ENCODE data around the gene UBALD1. TPM values are rescaled to one million over a fixed set of nuclear protein-coding genes. Genes with fewer than 3 reads are reported as not detected.
A peak's percentile ranks its signal among the peaks of the same experiment; 100 is the strongest.

Gene UBALD1
- total and polyA plus RNA-seq, 9 of the 15 experiments (the other 6 are each of a cell fraction or from before 2014, with no cell fraction given): 1.3 to 38.0 (median 6.2) TPM; not detected in 2

- H2AFZ ChIP-seq (ENCODE audit: low read depth, low read length): no peak overlapping the region
- TF ChIP-seq POLR2AphosphoS5 (IDR thresholded peaks at IDR 0.05; ENCODE audit: control insufficient read depth, insufficient read depth, low read depth, low read length) (peak; percentile 17), ETV6 (IDR thresholded peaks at IDR 0.05; ENCODE audit: borderline replicate concordance in 1 of 2, low read depth in 2 of 2, low read length in 1 of 2) (no peak), ETV6 (CRISPR knock-in tag; IDR thresholded peaks at IDR 0.05; ENCODE audit: borderline replicate concordance) (no peak), ZNF586 (CRISPR knock-in tag; conservative IDR thresholded peaks at IDR 0.05) (no peak), POLR2A (conservative IDR thresholded peaks at IDR 0.05) (peak; percentile 46; the same call in 1 of the 2 replicates), RBFOX2 (IDR thresholded peaks at IDR 0.05; ENCODE audit: low read depth, low read length) (peak; percentile 55), CC2D1A (IDR thresholded peaks at IDR 0.05) (no peak), POLR2G (IDR thresholded peaks at IDR 0.05; ENCODE audit: low read depth, low read length) (peak; percentile 56; the same call in 1 of the 2 replicates)
- no peak overlapping the region for H3K4me2 ChIP-seq (ENCODE audit: insufficient read depth, low read length)
- no peaks in the 10 kb centered on the region for H3K9me3 ChIP-seq (replicated peaks; ENCODE audit: control insufficient read depth, insufficient read depth, low read depth, low read length)
- peaks cover 12% of the 10 kb centered on the region for H3K9me1 ChIP-seq (ENCODE audit: control insufficient read depth, insufficient read depth, low read length)
- FAIRE-seq: no peak
- peaks cover 10 to 18% of the 10 kb centered on the region in 2 experiments for H3K27me3 ChIP-seq (ENCODE audit: control insufficient read depth in 2 of 2, insufficient read depth in 2 of 2, low read length in 2 of 2)
- intact Hi-C loops (cut with micrococcal nuclease) (no loop called here), in situ Hi-C loops (cut with MboI) (no loop called here)
- peaks cover 4 to 53% of the 10 kb centered on the region in 2 experiments for H3K4me1 ChIP-seq (replicated peaks in 1 of 2; ENCODE audit: control insufficient read depth in 2 of 2, insufficient read depth in 2 of 2, low read length in 2 of 2)
- no peak overlapping the region for H3K27ac ChIP-seq (ENCODE audit: extremely low read depth, low read depth, low read length)
- no TSS peak for BruUV-seq (replicated peaks)
- peaks cover 34% of the 10 kb centered on the region for H4K20me1 ChIP-seq (replicated peaks; ENCODE audit: control insufficient read depth, insufficient read depth, low read length)
- ATAC-seq: peak; percentile 10
- 84% methylated on average over 19 of the region's 22 CpGs for WGBS (ENCODE audit: insufficient coverage, low coverage, missing lambda C conversion rate)
- H3K4me3 ChIP-seq: no peak overlapping the region
- peaks cover 28% of the 10 kb centered on the region; the same call in 1 of the 3 replicates for H3K36me3 ChIP-seq (ENCODE audit: control insufficient read depth, insufficient read depth, low read length)
- POLR2A ChIA-PET: interaction anchor here (0.6 to 2.3 kb wide), 10 partner anchors 8 to 526 kb away, joined by 3 to 10 read pairs (median 3); partner anchors contain the start of genes GLYR1, HMOX2 and UBN1
- peak in 1 of 4 experiments; percentile 8 for DNase-seq (ENCODE audit: extremely low read depth in 1 of 4, low spot score in 3 of 4)
- peaks cover 16% of the 10 kb centered on the region for H3K79me2 ChIP-seq (ENCODE audit: control insufficient read depth, insufficient read depth, low read length)
- CTCF ChIA-PET (ENCODE audit: low intra/inter-chr PET ratio): no interaction called here
- peak overlapping the region in 1 of 2 experiments; percentile 36; a peak in 1 of 4 replicates for H3K9ac ChIP-seq (ENCODE audit: insufficient read depth in 1 of 2, low read depth in 2 of 2, low read length in 2 of 2)
Observed at GRCh38 chr16:4607841-4608703, 6.6 kb downstream of the UBALD1 start.
